Osteoblast (primary cell): ENCODE data around the gene NDUFAF3. TPM values are rescaled to one million over a fixed set of nuclear protein-coding genes. Genes with fewer than 3 reads are reported as not detected.

ENCODE experiments used
- DNase-seq: peaks from one replicate; pipeline ENCODE4 v3.0.0; 2011; ENCODE audit warnings: low spot score, mixed read lengths; ENCODE audit not compliant: insufficient read length; ENCODE audit errors: missing footprints
- H2AFZ ChIP-seq: 2 replicates; pipeline ENCODE4 v1.6.0; 2011; ENCODE audit warnings: mild to moderate bottlenecking, low read length
- H3K27ac ChIP-seq: 2 replicates; pipeline ENCODE4 v1.5.1; 2011; ENCODE audit warnings: mild to moderate bottlenecking, low read depth, low read length, moderate library complexity
- H3K27me3 ChIP-seq: 2 replicates; pipeline ENCODE4 v1.6.0; 2012; ENCODE audit warnings: mild to moderate bottlenecking, control low read depth, inconsistent platforms, low read length, moderate library complexity; ENCODE audit not compliant: insufficient read depth
- H3K36me3 ChIP-seq: 2 replicates; pipeline ENCODE4 v1.5.1; 2011; ENCODE audit warnings: mild to moderate bottlenecking, low read length, control low read depth, moderate library complexity; ENCODE audit not compliant: insufficient read depth
- H3K4me1 ChIP-seq: 2 replicates; pipeline ENCODE4 v1.5.1; 2011; ENCODE audit warnings: mild to moderate bottlenecking, low read length, control low read depth, moderate library complexity; ENCODE audit not compliant: insufficient read depth
- H3K4me2 ChIP-seq: 2 replicates; pipeline ENCODE4 v1.6.0; 2011; ENCODE audit warnings: mild to moderate bottlenecking, low read length; ENCODE audit not compliant: insufficient read depth
- H3K4me3 ChIP-seq: fragments of 200-600 bp; sonication (generic); 3 replicates; pipeline ENCODE4 v1.5.1; 2012; ENCODE audit warnings: mild to moderate bottlenecking, low read length, inconsistent platforms; ENCODE audit not compliant: insufficient read depth
- H3K79me2 ChIP-seq: 2 replicates; pipeline ENCODE4 v1.6.0; 2012; ENCODE audit warnings: mild to moderate bottlenecking, low read length, control low read depth, inconsistent platforms; ENCODE audit not compliant: insufficient read depth
- H3K9me3 ChIP-seq: 2 replicates; pipeline ENCODE4 v1.5.1; 2011; ENCODE audit warnings: low read depth, low read length, control low read depth
- H4K20me1 ChIP-seq: 2 replicates; pipeline ENCODE4 v1.6.0; 2012; ENCODE audit warnings: mild to moderate bottlenecking, low read length, control low read depth; ENCODE audit not compliant: insufficient read depth
- small RNA-seq: library from RNA; depleted of rRNA; stranded (forward); fragments of <200 nt; gene quantifications from one replicate; pipeline ENCODE3, GENCODE V24; 2012
- total RNA-seq: library from RNA; depleted of rRNA; stranded (reverse); fragments of >200 nt; gene quantifications from 2 replicates; pipeline ENCODE4 v1.2.3, GENCODE V29; 2012
- TF ChIP-seq, protein P1 (sequence below): IDR thresholded peaks from 2 replicates; pipeline ENCODE4 v1.5.1; 2011; ENCODE audit warnings: mild to moderate bottlenecking, low read depth, low read length, moderate library complexity; ENCODE audit errors: extremely low read depth

Gene NDUFAF3
- total RNA-seq, 1 donor, result 43.4 TPM

DNA sequence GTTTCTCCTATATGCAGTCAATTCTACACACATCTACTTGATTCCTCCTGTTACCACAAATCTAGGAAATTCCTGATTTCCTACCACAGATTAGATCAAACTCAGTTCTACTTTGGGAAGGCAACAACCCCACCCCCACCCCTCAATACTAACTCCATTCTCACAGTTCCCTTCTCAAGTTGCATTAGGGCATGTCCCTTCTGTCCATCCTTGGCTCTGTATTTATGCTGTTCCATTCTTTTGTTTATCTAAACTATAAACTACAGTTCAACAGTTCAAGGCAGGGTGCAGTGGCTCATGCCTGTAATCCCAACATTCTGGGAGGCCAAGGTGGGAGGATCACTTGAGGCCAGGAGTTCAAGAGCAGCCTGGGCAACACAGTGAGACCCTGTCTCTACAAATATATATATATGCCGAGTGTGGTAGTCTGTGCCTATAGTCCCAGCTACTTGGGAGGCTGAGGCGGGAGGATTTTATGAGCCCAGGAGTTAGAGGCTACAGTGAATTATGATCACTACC lies 32.5 kb downstream of the NDUFAF3 start:
- Histone ChIP-seq H3K4me2 (no peak overlapping the region), H3K4me1 (no peaks in the 10 kb centered on the region), H3K27me3 (no peaks in the 10 kb centered on the region), H4K20me1 (peaks cover 24% of the 10 kb centered on the region), H3K79me2 (peaks cover 42% of the 10 kb centered on the region), H3K4me3 (no peak overlapping the region), H3K36me3 (peaks cover 52% of the 10 kb centered on the region), H3K9me3 (no peaks in the 10 kb centered on the region), H3K27ac (no peak overlapping the region), H2AFZ (no peak overlapping the region)
- TF ChIP-seq, protein P1, sequence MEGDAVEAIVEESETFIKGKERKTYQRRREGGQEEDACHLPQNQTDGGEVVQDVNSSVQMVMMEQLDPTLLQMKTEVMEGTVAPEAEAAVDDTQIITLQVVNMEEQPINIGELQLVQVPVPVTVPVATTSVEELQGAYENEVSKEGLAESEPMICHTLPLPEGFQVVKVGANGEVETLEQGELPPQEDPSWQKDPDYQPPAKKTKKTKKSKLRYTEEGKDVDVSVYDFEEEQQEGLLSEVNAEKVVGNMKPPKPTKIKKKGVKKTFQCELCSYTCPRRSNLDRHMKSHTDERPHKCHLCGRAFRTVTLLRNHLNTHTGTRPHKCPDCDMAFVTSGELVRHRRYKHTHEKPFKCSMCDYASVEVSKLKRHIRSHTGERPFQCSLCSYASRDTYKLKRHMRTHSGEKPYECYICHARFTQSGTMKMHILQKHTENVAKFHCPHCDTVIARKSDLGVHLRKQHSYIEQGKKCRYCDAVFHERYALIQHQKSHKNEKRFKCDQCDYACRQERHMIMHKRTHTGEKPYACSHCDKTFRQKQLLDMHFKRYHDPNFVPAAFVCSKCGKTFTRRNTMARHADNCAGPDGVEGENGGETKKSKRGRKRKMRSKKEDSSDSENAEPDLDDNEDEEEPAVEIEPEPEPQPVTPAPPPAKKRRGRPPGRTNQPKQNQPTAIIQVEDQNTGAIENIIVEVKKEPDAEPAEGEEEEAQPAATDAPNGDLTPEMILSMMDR, result no peak
- DNase-seq, result no peak

DNA sequence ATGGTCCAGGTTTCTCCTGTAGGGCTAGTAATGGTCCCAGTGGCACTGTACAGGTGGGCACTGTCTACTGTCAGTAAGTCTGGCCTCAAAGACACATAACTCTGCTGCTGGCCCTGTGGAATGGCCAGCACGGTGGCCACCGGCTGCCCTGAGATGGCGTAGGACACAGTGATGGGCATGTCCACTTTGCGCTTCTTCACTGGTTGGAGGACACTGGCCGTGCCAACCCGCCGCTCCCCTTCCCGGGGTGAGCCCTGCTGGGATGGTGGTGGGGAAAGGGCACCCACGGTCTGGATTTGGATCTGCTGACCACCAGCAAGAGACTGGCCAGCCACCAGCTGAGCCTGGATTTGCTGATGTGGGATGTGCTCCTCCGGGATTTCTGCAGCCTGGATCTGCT lies 35.3 kb downstream of the NDUFAF3 start:
- peaks cover 25% of the 10 kb centered on the region for H4K20me1 ChIP-seq
- H3K4me1 ChIP-seq, result no peaks in the 10 kb centered on the region
- no peak overlapping the region for H3K27ac ChIP-seq
- peaks cover 55% of the 10 kb centered on the region for H3K36me3 ChIP-seq
- TF ChIP-seq, protein P1, result no peak
- peaks cover 38% of the 10 kb centered on the region for H3K79me2 ChIP-seq
- no peak for DNase-seq
- H2AFZ ChIP-seq, result no peak overlapping the region
- H3K9me3 ChIP-seq, result no peaks in the 10 kb centered on the region
- no peaks in the 10 kb centered on the region for H3K27me3 ChIP-seq
- H3K4me2 ChIP-seq, result no peak overlapping the region
- H3K4me3 ChIP-seq, result no peak overlapping the region

DNA sequence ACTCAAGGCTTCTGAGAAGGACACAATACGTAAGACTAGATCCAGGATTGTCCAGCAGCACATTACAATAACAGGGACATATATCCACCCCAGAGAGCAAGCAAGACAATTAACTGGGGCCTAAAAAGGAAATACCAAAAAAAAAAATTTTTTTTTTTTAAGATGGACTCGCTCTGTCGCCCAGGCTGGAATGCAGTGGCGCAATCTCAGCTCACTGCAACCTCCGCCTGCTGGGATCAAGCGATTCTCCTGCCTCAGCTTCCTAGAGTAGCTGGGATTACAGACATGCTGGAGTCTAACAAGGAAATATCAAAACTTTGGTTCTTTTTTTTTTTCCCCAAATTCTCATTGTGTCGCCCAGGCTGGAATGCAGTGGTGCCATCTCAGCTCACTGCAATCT lies 36.1 kb downstream of the NDUFAF3 start:
- no peak overlapping the region for H2AFZ ChIP-seq
- TF ChIP-seq, protein P1, result no peak
- H3K27ac ChIP-seq, result no peak overlapping the region
- H4K20me1 ChIP-seq, result peaks cover 25% of the 10 kb centered on the region
- no peak for DNase-seq
- no peaks in the 10 kb centered on the region for H3K4me1 ChIP-seq
- H3K4me2 ChIP-seq, result no peak overlapping the region
- H3K79me2 ChIP-seq, result peaks cover 39% of the 10 kb centered on the region
- no peaks in the 10 kb centered on the region for H3K9me3 ChIP-seq
- H3K27me3 ChIP-seq, result no peaks in the 10 kb centered on the region
- no peak overlapping the region for H3K4me3 ChIP-seq
- H3K36me3 ChIP-seq, result peaks cover 53% of the 10 kb centered on the region

Small RNAs within 50 kb of the gene (small RNA-seq; reads per million reads assigned to genes)
- gene MIR191, result 28,817 reads per million, percentile 100 among the genes with 10 or more reads in this experiment
- 1,517 reads per million, percentile 99 among the genes with 10 or more reads in this experiment for gene MIR425

Other genes with a start within 250 kb of the NDUFAF3 start
- 43.6 and 47.4 TPM in 2 replicates for gene PRKAR2A, start 174.2 kb upstream of the NDUFAF3 start, total RNA-seq
- 11.2 and 11.9 TPM in 2 replicates for gene SLC25A20, start 123.2 kb upstream of the NDUFAF3 start, total RNA-seq
- gene ARIH2, start 103.3 kb upstream of the NDUFAF3 start, total RNA-seq, result 69.1 and 82.5 TPM in 2 replicates
- gene P4HTM, start 31.9 kb upstream of the NDUFAF3 start, total RNA-seq, result 31.8 and 32.4 TPM in 2 replicates
- gene WDR6, start 14.7 kb upstream of the NDUFAF3 start, total RNA-seq, result 74.3 and 98.4 TPM in 2 replicates
- gene DALRD3, start 3.5 kb upstream of the NDUFAF3 start, total RNA-seq, result 37.1 and 39.1 TPM in 2 replicates
- 273 and 286 TPM in 2 replicates for gene IMPDH2, start 7.3 kb downstream of the NDUFAF3 start, total RNA-seq
- 136 and 167 TPM in 2 replicates for gene QRICH1, start 72.0 kb downstream of the NDUFAF3 start, total RNA-seq
- 360 and 416 TPM in 2 replicates for gene QARS1, start 82.6 kb downstream of the NDUFAF3 start, total RNA-seq
- gene USP19, start 98.7 kb downstream of the NDUFAF3 start, total RNA-seq, result 37.1 and 49.6 TPM in 2 replicates
- 355 and 450 TPM in 2 replicates for gene LAMB2, start 110.9 kb downstream of the NDUFAF3 start, total RNA-seq
- 19.2 and 22.8 TPM in 2 replicates for gene CCDC71, start 144.2 kb downstream of the NDUFAF3 start, total RNA-seq
- 16.6 and 18.3 TPM in 2 replicates for gene KLHDC8B, start 149.5 kb downstream of the NDUFAF3 start, total RNA-seq